GM06990 (cell line): Measurements from ENCODE around the gene CFL1.
A peak's percentile ranks its signal among the peaks of the same experiment; 100 is the strongest.

Experiments
- DNase-seq: peaks from one replicate; pipeline ENCODE4 v3.0.0-alpha.2; 2011; ENCODE audit not compliant: insufficient read length; ENCODE audit errors: extremely low read depth
- H3K27me3 ChIP-seq: replicated peaks from 2 replicates; pipeline ENCODE4 v1.6.0; 2011; ENCODE audit warnings: low read length; ENCODE audit not compliant: control insufficient read depth, insufficient read depth
- H3K36me3 ChIP-seq: 2 replicates; pipeline ENCODE4 v1.5.1; 2011; ENCODE audit warnings: low read length; ENCODE audit not compliant: control insufficient read depth, insufficient read depth
- H3K4me3 ChIP-seq: replicated peaks from 2 replicates; pipeline ENCODE4 v1.5.1; 2011; ENCODE audit warnings: low read depth, mild to moderate bottlenecking, control low read depth, low read length
- TF ChIP-seq, protein P1 (sequence below): IDR thresholded peaks from 2 replicates; pipeline ENCODE4 v1.5.1; 2011; ENCODE audit warnings: low read length, control low read depth, mild to moderate bottlenecking, inconsistent platforms; ENCODE audit not compliant: insufficient read depth, poor library complexity, severe bottlenecking

Gene CFL1

DNA sequence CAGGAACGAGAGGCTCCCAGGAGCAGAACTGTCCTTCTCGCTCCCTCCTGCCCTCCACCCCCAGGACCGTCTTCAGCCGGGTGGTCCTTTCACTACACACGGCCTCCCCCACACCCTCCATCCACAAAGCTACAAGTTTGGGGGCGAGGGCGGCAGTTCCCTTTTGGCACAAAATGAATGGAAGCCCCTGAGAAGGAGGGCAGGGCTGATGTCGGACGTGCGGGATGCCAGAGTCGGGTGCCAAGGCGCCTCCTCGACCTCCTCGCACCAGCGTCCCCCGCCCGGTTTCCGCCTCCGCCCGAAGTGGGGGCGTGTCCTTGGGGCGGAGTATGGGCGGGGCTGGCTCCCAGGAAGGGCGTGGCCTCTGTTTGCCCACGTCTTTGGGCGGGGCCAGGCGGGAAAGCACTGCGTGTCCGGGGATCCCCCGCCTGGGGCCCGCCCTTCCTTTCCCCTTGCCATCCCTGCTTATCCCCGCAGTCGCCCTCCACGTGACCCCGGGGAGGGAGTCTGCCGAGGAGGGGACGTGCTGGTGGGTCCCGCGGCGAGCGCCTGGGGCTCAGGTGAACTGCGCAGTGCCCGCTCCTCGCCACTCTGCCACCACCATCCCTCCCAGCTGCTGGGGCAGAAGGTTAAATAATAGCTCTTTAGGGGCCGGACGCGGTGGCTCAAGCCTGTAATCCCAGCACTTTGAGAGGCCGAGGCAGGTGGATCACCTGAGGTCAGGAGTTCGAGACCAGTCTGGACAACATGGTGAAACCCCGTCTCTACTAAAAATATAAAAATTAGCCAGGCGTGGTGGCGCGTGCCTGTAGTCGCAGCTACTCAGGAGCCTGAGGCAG, 15.6 kb upstream of the CFL1 start:
- H3K27me3 ChIP-seq = no peaks in the 10 kb centered on the region
- TF ChIP-seq, protein P1, sequence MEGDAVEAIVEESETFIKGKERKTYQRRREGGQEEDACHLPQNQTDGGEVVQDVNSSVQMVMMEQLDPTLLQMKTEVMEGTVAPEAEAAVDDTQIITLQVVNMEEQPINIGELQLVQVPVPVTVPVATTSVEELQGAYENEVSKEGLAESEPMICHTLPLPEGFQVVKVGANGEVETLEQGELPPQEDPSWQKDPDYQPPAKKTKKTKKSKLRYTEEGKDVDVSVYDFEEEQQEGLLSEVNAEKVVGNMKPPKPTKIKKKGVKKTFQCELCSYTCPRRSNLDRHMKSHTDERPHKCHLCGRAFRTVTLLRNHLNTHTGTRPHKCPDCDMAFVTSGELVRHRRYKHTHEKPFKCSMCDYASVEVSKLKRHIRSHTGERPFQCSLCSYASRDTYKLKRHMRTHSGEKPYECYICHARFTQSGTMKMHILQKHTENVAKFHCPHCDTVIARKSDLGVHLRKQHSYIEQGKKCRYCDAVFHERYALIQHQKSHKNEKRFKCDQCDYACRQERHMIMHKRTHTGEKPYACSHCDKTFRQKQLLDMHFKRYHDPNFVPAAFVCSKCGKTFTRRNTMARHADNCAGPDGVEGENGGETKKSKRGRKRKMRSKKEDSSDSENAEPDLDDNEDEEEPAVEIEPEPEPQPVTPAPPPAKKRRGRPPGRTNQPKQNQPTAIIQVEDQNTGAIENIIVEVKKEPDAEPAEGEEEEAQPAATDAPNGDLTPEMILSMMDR = no peak
- peak overlapping the region; percentile 64 for H3K4me3 ChIP-seq
- peak; percentile 92 for DNase-seq
- no peaks in the 10 kb centered on the region for H3K36me3 ChIP-seq

DNA sequence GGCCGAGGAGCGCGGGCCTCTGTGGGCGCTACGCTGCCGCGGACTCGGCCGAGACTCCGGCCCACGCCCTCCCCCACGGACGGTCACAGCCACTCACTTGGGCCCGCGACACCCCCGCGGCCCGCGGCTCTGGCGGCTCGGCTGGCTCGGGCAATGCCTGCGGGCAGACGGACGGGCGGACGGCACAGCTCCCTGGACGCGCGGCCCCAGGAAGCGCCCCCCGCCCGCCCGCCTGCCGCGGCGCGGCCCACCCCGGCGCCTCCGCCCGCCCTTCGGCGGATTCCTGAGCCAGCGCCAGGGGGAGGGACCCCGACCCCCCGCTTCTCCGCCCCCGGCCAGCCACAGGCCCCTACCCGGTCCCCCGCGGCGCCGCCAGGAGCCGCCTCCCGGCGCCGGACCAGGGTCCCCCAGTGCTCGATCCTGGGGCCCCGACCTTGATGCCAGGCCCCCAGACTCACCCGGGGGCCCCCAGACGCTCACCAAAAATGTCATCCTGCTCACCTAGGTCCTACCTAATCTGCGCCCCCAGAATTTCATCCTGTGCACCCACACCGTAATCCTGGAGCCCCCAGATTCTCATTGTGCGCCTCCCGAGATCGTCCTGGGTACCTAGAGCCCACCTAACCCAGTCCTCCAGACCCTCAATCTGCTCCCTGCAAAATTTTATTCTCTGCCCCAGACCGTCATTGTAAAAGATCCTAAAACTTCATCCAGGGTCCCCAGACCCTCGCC, 14.8 kb upstream of the CFL1 start, which contains the start of gene EFEMP2:
TSS of gene EFEMP2 (minus strand) at position 215 of the 732 bp plus-strand sequence. CDS start 446 bp downstream, outside the sequence.
- DNase-seq = no peak
- TF ChIP-seq, protein P1 = no peak
- no peaks in the 10 kb centered on the region; the same call in 1 of the 2 replicates for H3K36me3 ChIP-seq
- peak within 1 kb of the TSS; percentile 64 for H3K4me3 ChIP-seq
- H3K27me3 ChIP-seq = no peaks in the 10 kb centered on the region

DNA sequence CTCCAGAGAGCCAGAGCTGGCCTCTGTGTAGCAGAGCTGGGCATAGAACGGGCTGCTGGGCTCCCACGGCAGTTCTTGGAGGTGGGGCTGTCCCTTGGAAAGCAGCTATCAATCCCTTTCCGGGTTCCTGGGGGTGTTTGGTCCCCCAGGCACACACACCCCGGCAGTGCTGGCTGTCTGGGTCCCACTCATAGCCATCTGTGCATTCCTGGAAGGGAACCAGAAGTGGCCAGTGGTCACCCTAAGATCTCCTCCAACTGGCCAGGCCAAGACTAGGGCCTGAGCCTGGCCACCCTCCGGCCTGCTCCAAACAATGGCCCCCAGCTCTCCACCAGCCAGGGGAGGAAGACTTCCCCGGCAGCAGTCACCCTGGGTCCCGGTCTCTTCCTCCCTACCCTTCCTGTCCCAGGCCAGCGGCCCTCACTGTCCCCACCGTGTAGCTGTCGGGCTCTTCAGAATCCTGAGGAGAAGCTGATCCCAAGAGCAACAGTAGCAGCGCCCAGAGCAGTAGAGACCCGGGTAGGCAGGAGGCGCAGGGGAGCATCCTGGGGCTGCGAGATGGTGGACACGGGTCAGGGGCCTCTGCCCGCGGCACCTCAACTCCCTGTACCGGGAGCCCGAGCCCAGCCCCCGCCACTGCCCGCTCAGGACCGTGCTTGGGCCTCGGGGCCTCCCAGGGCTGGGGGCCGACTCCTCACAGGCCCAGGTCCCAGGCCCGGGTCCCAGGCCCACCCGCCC, 14.0 kb upstream of the CFL1 start:
- no peak for DNase-seq
- H3K27me3 ChIP-seq = no peaks in the 10 kb centered on the region
- TF ChIP-seq, protein P1 = no peak
- H3K36me3 ChIP-seq = peaks cover 2% of the 10 kb centered on the region
- no peak overlapping the region for H3K4me3 ChIP-seq

DNA sequence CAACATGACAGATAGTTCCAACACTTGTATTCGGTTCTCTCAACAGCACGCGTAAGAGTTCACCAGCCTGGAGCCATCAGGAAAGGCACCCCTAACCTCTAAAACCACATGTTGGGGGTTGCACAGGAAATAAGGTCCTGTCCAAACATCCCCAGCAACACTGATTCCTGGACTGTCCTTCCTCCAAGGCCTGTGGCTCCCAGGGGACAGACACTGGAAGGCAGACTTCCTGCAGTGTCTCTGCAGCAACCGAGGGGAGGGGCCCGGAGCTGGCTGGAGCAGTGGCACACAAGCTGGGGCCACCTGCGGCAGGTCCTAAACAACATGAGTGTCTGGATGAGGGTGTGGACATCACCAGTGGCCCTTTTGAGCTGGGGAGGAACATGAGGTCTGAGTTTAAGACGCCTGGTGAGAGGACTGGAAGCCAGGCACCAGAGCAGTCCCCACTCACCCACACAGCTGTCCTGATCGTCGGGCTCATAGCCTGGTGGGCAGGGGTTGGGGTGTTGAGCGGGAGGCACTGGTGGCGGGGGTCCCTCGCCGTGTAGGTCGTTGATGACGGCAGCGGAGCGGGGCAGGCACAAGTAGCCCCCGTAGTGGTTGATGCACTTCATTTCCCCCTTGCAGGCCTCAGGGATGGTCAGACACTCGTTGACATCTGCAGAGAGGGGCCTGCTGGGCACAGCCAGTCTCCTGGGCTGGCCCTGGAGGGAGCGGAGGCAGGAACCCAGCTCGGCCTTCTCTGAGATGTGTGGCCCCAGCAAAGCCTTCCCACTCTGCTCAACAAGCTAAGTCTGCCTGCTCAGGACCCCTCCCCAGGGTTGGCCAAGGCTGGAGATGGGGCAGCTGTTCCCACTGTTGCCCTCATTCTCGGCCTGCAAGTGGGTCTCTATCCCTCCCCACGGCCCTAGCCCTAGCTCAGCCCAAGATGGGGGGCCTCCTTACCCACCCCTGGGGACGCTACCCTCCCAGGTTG, 13.0 kb upstream of the CFL1 start:
- DNase-seq = no peak
- no peaks in the 10 kb centered on the region for H3K27me3 ChIP-seq
- TF ChIP-seq, protein P1 = no peak
- H3K4me3 ChIP-seq = no peak overlapping the region
- H3K36me3 ChIP-seq = peaks cover 8% of the 10 kb centered on the region

DNA sequence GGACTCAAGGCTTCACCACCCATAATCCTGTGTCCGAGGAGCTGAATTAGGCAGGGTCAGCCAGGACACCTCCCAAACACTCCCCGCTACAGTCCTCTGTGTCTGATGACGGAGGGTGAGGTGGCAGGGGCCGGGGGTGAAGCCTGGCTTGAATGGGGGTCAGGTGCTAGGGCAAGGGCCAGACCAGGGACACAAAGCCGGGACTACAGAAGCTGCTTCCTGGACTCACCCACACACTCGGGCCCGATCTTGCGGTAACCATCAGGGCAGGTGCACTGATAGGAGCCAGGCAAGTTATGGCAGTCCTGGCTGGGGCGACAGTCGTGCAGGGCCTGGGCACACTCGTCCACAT, 12.3 kb upstream of the CFL1 start:
- H3K4me3 ChIP-seq = no peak overlapping the region
- TF ChIP-seq, protein P1 = no peak
- H3K36me3 ChIP-seq = peaks cover 13% of the 10 kb centered on the region
- H3K27me3 ChIP-seq = no peaks in the 10 kb centered on the region
- DNase-seq = no peak
